GM12891 (cell line): ENCODE results near the gene MGME1.
"Not testable (repeated sequence)": the region's sequence is repeated elsewhere in the genome, so short reads cannot be mapped to it uniquely, and the experiment has no call there.

Experiments used
- POLR2A ChIP-seq: IDR thresholded peaks from 2 replicates; pipeline ENCODE4 v1.6.1; 2011; ENCODE audit warnings: low read depth, low read length, control low read depth
- POLR2AphosphoS5 ChIP-seq: IDR thresholded peaks from 2 replicates; pipeline ENCODE4 v1.6.1; 2011; ENCODE audit warnings: low read depth, low read length, control low read depth
- SPI1 ChIP-seq: IDR thresholded peaks from 2 replicates; pipeline ENCODE4 v1.6.1; 2011; ENCODE audit warnings: low read depth, low read length, control low read depth
- TAF1 ChIP-seq: IDR thresholded peaks from 2 replicates; pipeline ENCODE4 v1.6.1; 2011; ENCODE audit warnings: low read depth, low read length, control low read depth

DNA sequence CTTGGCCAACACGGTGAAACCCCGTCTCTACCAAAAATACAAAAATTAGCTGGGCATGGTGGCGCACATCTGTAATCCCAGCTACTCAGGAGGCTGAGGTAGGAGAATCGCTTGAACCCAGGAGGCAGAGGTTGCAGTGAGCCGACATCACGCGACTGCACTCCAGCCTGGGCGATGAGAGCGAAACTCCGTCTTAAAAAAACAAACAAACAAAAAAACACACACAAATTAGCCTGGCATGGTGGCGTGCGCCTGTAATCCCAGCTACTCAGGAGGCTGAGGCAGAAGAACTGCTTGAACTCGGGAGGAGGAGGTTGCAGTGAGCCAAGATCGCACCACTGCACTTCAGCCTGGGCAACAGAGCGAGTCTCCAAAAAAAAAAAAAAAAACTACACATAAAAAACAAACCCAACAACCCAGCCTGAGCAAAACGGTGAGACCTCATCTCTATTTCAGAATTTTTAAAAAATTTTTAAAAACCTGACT, 8.4 kb upstream of the MGME1 start:
- not testable (repeated sequence) for TF ChIP-seq POLR2AphosphoS5, POLR2A, TAF1, SPI1
